Fibroblast of pulmonary artery (primary cell): Measurements from ENCODE around the gene KCNQ1.

Experiments used
- DNase-seq: peaks from one replicate; pipeline ENCODE4 v3.0.0-alpha.2; 2010; ENCODE audit warnings: low read depth
- H3K4me3 ChIP-seq: replicated peaks from 2 replicates; pipeline ENCODE4 v1.5.1; 2011; ENCODE audit warnings: low read depth, mild to moderate bottlenecking, control low read depth, low read length, moderate library complexity
- TF ChIP-seq, protein P1 (sequence below): IDR thresholded peaks from 2 replicates; pipeline ENCODE4 v1.5.1; 2011; ENCODE audit warnings: mild to moderate bottlenecking, control low read depth, low read length, inconsistent platforms; ENCODE audit errors: missing control alignments

The KCNQ1 gene

GRCh38 chr11:2586087-2586792, 141.4 kb downstream of the KCNQ1 start:
- TF ChIP-seq, protein P1, sequence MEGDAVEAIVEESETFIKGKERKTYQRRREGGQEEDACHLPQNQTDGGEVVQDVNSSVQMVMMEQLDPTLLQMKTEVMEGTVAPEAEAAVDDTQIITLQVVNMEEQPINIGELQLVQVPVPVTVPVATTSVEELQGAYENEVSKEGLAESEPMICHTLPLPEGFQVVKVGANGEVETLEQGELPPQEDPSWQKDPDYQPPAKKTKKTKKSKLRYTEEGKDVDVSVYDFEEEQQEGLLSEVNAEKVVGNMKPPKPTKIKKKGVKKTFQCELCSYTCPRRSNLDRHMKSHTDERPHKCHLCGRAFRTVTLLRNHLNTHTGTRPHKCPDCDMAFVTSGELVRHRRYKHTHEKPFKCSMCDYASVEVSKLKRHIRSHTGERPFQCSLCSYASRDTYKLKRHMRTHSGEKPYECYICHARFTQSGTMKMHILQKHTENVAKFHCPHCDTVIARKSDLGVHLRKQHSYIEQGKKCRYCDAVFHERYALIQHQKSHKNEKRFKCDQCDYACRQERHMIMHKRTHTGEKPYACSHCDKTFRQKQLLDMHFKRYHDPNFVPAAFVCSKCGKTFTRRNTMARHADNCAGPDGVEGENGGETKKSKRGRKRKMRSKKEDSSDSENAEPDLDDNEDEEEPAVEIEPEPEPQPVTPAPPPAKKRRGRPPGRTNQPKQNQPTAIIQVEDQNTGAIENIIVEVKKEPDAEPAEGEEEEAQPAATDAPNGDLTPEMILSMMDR: no peak
- H3K4me3 ChIP-seq: no peak overlapping the region
- no peak for DNase-seq

- no peak for DNase-seq
- no peak overlapping the region for H3K4me3 ChIP-seq
Observed at GRCh38 chr11:2586793-2587131, 142.0 kb downstream of the KCNQ1 start.

DNA sequence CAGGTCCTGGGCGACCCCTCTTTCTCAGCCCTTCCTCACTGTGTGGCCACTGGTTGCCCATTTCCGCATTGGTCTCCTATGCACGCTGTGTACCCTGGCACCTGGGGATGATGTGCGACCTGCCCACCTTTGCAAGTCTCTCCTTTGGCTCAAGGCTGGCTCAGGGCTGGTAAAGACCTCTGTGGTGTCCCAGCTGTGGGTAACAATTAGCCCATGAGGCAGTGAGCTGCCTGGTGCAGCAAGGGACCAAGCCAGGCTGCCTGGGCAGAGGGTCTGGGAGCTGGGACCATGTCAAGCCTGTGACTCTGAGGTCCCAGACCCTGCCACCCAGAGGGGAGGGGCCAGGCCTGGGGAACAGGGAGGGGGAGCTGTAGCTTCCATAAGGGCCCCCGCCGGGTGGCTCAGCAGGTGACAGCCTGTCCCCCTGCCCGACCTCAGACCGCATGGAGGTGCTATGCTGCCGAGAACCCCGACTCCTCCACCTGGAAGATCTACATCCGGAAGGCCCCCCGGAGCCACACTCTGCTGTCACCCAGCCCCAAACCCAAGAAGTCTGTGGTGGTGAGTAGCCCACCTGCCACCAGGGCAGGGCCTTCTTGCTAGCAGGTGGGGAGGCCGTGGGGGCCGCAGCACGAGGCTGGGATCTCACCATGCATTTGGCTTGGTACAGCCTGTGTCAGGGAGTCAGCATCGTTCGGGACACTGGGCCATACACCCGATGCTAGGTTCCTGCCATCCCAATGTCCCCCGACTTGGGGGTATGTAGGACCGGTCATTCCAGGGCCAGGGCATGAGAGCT, 142.5 kb downstream of the KCNQ1 start:
- DNase-seq: no peak
- no peak overlapping the region for H3K4me3 ChIP-seq
- TF ChIP-seq, protein P1: no peak

More at GRCh38 chr11:2586793-2587131, 142.0 kb downstream of the KCNQ1 start:
- TF ChIP-seq, protein P1: no peak

GRCh38 chr11:2587976-2588748, 143.4 kb downstream of the KCNQ1 start:
- no peak for DNase-seq
- TF ChIP-seq, protein P1: no peak
- H3K4me3 ChIP-seq: no peak overlapping the region

DNA sequence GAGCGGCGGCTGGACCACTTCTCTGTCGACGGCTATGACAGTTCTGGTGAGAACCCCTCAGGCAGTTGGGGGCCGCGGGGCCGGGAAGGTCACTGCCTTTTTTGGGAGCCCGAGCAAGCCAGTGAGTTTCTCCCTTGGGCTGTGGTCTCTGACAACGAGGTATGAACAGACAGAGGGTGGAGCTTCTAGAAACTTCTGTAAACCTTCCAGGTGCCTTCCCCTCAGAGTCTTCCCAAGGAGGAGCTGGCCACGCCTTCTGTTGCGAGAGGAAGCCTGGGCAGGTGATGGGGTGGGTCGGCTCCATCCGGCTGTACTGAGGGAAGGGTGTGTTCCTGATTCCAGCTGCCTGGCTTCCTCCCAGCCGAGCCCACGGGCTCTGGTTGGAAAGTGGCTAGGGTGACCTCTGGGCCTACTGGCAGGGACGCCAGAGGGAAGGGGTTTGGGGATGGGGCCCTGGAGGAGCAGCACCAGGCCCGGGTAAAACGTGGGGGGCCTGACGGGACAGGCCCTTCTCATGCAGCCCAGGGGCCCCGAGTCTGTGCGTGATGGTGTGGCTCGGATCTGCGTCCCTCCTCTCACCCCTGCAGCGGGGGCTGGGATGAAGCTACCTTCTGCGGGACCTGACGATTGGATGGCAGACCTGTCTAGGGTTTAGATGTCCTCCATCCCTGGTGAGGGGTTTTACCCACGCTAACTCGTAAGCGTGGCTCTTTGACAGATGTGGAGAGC, 144.2 kb downstream of the KCNQ1 start:
- TF ChIP-seq, protein P1: no peak
- H3K4me3 ChIP-seq: no peak overlapping the region
- DNase-seq: no peak

DNA sequence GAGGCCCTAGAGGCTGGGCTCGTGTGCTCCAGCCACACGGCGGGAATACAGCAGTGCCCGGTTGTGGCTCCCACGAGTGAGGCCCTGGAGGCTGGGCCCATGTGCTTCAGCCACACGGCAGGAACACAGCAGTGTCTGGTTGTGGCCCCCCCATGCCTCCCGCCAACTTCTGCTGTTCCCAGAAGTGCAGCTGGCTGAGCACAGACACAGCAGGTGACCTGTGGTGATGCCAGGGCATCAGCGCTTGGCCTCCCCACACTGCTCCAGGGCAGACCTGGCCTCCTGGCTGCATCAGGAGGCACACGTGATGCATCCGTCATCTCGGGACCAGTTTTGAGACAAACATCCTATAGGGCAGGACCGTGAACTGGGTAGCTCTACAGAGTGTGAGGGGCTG, 144.7 kb downstream of the KCNQ1 start:
- TF ChIP-seq, protein P1: no peak
- H3K4me3 ChIP-seq: no peak overlapping the region
- DNase-seq: no peak
